DMS153 treated with DMSO at 0.1 percent for 48 hours (cell line): ENCODE results near the gene ANKRD27.

Experiments used
- DNase-seq: peaks from one replicate; lab custom pipeline; 2025; ENCODE audit not compliant: unreplicated experiment; lab: John Stamatoyannopoulos, UW

Gene ANKRD27

GRCh38 chr19:32558607-32559228 is 116.3 kb downstream of the ANKRD27 start:
- no peak for DNase-seq

GRCh38 chr19:32555786-32556185 is 119.2 kb downstream of the ANKRD27 start:
- DNase-seq = no peak

- DNase-seq = no peak
Observed at GRCh38 chr19:32550666-32551065, 124.3 kb downstream of the ANKRD27 start.
